HG03280 (cell line): Measurements from ENCODE around the gene SPN.
"Not testable (repeated sequence)": the region's sequence is repeated elsewhere in the genome, so short reads cannot be mapped to it uniquely, and the experiment has no call there.

Source experiments
- ATAC-seq: cut with Tn5 transposase; IDR thresholded peaks from one replicate; pipeline ENCODE4 v1.9.1; 2021; ENCODE audit warnings: mild to moderate bottlenecking, moderate library complexity; ENCODE audit not compliant: unreplicated experiment

SPN gene

DNA sequence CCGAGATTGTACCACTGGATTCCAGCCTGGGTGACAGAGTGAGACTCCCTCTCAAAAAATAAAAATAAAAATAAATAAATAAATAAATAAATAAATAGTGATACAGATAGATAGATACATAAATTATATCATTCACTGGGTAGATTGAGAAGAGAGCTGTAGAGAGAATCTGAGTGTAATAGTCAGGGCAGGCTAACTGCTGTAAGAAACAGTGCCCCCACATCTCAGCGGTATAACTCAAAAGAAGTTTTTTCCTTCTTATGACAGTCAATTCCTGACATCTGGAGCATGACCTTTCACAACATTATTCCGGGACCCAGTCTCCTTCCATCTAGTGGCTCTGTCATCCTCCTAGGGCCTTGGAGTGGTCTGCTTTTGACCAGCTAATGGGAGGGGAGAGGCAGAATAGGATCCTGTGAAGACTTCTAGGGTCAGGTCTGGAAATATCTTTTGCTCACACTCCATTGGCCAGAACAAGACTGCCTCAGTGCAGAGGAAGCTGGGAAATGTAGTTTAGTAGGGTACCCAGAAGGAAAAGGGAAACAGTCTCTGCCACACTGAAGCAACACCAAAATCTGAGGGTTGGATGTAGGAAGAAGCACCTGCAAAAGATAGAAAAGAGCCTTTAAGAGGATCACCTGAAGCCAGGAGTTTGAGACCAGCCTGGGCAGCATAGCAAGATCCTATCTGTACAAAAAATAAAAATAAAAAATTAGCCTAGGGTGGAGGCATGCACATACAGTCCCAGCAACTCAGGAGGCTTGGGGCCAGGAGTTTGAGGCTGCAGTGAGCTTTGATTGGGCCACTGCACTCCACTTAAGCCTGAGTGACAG, 13.0 kb downstream of the SPN start:
- no peak for ATAC-seq

GRCh38 chr16:29676989-29677785, 14.1 kb downstream of the SPN start:
- no peak for ATAC-seq

DNA sequence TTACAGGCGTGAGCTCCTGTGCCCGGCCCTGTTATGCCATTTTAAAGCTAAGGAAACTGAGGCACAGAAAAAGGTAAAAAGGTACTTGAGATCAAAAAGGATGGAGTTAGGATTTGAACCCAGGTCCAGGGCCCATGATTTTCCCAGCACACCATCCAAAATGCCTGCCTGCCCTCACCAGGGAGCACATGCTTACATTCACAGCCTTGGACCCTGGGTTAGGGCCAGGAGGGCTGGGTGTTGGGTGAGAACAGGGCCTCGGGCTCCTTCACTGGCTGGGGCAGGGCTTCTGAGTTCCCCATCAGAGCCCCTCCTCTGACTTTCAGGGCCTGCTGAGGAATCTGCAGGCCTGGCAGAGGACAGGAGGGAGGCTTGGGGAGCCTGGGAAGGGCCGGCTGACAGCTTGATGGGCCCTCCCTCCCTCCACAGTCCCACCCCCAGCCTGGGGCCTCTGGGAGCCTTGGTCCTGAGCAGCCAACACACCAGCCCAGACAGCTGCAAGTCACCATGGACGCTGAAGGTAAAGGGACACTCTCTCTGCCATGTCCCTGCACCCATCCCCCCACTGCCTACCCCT, 15.7 kb downstream of the SPN start, which contains the start of gene QPRT:
QPRT (plus strand) TSS at position 490 of the 577 bp plus-strand sequence; CDS start at position 508, 18 bp downstream.
- no peak for ATAC-seq

DNA sequence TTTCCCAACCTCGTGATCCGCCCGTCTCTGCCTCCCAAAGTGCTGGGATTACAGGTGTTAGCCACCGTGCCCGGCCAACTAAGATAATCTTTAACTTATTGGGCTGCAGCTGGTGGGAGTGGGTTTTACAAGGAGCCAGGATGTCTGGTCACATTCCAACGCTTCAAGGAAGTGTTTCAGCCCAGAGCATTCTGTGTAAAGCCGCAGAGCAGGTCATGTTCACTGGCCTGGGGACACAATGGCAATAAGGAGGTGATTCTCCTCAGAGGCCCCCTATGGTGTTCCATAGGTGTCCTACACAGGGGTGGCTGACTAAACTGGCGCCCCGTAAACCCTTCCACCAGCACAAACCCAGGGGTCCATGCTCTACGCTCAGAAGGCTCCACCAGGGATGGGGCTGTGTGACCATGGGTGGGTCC, 17.1 kb downstream of the SPN start:
- no peak for ATAC-seq

GRCh38 chr16:29683543-29684090, 20.6 kb downstream of the SPN start:
- ATAC-seq, result no peak

DNA sequence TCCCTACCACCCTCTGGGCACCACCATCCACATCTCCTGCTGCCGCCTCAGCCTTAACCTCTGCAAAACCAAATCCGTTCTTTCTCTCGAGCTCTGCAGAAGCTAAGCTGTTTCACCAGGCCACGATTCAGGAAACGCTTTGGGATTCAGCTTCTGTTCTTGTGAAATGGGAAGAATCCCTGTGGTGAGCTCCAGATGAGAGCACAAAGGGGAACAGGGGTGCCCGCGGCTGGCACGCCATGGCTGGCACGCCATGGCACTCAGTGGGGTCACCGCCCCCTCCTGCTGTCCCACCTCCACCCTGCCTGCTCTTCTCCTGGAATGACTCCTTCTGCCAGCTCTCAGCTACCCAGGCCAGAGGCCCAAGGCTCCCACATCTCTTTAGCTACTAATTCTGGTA, 21.6 kb downstream of the SPN start:
- no peak for ATAC-seq

DNA sequence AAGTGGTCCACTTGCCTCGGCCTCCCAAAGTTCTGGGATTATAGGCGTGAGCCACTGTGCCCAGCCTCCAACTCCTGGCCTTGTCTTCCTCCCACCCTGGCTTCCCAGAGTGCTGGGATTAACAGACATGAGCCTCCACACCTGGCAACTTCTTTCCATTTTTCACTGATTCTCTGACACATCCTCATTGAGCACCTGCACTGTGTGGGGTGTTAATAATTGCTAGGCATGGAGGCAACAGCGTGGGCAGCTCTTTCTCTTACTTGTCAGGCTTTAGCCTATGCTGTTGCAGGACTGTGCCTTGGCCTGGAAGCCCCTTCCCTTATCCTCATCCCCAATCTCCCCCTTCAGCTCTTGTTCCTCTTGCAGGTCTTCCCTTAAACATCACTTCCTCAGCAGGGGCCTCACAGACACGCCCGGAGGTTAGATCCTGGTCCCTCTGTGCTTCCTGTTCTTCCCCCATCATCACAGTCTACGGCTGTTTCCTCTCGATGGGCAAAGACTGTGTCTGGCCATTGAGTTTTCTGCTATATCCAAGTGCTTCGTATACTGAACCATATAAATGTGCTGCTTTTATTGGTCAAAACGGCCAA, 23.8 kb downstream of the SPN start:
- ATAC-seq, result no peak

- ATAC-seq, result no peak
Measured at GRCh38 chr16:29687755-29688154, 24.7 kb downstream of the SPN start.

DNA sequence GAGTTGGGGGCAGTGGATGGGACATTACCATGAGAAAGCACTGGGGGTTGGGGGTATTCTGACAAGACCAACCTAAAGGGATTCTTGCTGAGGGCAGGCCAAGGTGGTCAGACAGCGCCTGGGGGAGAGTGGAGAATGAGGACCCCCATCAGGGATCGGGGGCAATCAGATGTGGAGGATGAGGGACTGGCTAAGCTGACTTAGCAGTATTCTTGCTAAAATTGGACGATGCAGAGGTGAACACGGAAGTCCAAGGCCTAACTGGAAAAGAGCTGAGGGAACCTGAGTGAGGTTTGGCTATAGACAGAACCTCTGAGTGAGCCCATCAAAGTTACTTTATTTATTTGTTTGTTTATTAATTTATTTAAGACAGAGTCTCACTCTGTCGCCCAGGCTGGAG, 25.1 kb downstream of the SPN start:
- ATAC-seq, result no peak

DNA sequence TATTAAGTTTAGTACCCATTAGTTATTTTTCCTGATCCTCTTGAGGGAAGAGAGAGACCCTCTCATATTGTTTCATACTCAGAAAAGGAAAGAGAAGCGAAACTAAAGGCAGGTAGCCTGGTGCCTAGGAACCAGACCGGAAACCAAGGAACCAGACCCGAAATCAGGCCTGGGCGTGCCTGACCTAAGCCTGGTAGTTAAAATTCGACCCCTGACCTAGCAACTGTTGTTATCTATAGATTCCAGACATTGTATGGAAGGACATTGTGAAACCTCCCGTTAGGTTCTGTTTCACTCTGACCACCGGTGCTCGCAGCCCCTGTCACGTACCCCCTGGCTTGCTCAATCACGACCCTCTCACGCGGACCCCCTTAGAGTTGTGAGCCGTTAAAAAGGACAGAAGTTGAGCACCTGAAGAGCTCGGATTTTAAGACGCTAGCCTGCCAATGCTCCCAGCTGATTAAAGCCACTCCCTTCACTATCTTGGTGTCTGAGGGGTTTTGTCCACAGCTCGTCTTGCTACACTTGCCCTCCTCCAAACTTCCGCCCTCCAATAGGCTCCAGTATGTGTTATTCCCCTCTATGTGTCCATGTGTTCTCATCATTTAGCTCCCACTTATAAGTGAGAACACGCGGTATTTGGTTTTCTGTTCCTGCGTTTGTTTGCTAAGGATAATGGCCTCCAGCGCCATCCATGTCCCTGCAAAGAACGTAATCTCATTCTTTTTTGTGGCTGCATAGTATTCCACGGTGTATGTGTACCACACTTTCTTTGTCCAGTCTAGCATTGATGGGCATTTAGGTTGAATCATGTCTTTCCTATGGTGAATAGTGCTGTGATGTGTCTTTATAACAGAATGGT, 26.7 kb downstream of the SPN start:
- not testable (repeated sequence) for ATAC-seq

DNA sequence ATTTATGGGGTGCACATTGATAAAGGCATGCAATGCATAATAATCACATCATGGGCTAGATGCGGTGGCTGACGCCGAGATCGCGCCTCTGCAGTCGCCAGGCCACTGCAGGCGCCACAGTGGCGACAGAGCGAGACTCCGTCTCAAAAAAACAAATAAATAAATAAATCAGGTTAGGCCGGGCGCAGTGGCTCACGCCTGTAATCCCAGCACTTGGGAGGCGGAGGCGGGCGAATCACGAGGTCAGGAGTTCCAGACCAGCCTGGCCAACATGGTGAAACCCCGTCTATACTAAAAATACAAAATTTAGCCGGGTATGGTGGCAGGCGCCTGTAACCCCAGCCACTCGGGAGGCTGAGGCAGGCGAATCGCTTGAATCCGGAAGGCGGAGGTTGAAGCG, 29.6 kb downstream of the SPN start:
- ATAC-seq, result not testable (repeated sequence)

GRCh38 chr16:29694384-29695195, 31.5 kb downstream of the SPN start:
- ATAC-seq, result no peak

DNA sequence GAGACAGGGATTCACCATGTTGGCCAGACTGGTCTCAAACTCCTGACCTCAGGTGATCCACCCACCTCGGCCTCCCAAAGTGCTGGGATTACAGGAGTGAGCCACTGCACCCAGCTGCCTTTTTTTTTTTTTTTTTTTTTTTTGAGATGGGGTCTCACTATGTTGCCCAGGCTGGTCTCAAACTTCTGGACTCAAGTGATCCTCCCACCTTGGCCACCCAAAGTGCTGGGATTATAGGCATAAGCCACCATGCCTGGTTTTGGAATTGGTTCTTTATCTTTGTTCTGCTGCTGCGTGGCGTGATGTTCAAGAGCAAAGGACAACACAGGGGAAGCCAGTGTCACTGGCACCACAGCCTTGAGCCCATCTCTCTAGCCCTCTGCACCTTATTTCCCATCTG, 32.6 kb downstream of the SPN start:
- ATAC-seq, result not testable (repeated sequence)

GRCh38 chr16:29696881-29697331, 33.9 kb downstream of the SPN start:
- no peak for ATAC-seq

GRCh38 chr16:29697391-29697790, 34.3 kb downstream of the SPN start:
- no peak for ATAC-seq

DNA sequence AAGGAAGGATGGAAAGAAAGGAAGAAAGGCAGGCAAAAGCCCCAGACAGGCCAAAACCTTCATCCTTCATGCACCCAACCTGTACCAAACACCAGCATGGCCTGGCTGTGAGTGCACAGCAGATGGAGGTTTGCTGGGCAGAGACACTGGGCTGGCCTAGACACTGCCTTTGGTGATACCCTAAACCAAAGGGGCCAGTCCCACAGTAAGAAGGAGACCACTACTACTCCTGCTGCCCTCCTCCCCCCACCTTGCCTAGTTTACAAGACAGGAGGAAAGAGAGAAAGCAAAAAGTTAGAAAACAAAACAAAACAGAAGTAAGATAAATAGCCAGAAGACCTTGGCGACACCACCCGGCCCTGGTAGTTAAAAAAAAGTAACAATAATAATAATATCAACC, 35.0 kb downstream of the SPN start:
- ATAC-seq, result no peak

DNA sequence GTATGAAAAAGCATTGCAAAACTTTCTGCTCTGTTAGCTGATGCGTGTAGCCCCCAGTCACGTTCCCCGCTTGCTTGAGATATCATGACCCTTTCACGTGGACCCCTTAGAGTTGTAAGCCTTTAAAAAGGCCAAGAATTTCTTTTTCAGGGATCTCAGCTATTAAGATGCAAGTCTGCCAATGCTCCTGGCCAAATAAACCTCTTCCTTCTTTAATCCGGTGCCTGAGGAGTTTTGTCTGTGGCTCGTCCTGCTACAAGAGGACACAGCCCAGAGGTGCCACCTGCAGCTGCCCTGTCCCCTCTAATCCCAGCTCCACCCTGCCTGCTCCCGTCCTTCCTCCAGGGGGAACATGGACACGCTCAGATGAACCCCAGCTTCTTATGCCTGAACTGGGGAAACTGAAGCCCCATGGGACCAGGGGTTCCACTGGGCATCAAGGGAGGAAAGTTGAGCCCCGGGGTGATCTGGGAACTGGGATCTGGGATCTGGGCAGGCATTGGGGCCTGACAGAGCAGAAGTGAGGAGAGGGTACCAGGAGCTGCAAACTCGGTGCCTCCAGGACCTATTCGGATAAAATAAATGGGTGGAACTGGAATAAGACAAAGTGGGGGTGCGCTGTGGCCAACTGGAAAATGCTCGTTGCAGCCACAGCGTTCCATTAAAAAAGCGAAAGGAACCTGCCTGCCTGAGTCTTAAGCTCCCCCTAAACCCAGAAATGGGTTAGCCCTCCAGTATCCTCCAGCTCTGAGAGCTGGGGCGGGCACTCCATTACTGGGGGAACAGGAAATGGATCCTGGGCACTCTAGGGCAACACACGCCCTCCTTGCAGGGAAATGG, 35.7 kb downstream of the SPN start:
- no peak for ATAC-seq
